Amygdala (tissue), 56 donors: Measurements from ENCODE around the gene TXNL4A.
"Not testable (repeated sequence)": the region's sequence is repeated elsewhere in the genome, so short reads cannot be mapped to it uniquely, and the experiment has no call there.

Experiments used
- DNase-seq, 56 donors: peaks; one replicate each; lab custom pipeline; 2025; lab: John Stamatoyannopoulos, UW

TXNL4A gene

GRCh38 chr18:80000877-80001276, 12.5 kb upstream of the TXNL4A start:
- no peak for DNase-seq

GRCh38 chr18:79999701-80000100, 11.3 kb upstream of the TXNL4A start:
- not testable (repeated sequence) for DNase-seq

- no peak for DNase-seq
Measured at GRCh38 chr18:79991494-79991893, 3.1 kb upstream of the TXNL4A start.

GRCh38 chr18:79989195-79989497, 783 bp upstream of the TXNL4A start:
- peak in 1 of 56 donors; percentile 32 for DNase-seq

GRCh38 chr18:79988071-79988450, 302 bp downstream of the TXNL4A start:
- DNase-seq, result peak in 22 of 56 donors; percentile 46 to 84 (median 70)

DNA sequence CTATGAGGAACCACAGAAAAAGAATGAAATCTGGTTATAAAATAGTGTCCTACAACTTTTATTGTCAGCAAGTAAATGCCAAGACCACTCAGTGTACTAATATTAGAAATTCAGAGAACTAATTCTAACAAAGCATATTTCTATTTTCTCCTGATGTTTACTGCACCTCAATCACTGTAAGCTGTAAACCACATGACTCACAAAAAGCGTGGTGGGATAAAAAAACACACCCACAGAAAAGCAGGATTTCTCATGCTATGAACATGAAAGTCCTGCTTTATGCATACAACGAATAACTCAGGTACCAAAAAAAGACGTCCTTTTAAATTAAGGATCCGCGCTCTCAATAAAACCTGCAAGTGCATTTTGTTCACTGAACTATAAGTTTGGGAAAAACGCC, 797 bp downstream of the TXNL4A start:
- no peak for DNase-seq

- DNase-seq, result no peak
Measured at GRCh38 chr18:79986726-79987125, 1.6 kb downstream of the TXNL4A start.

GRCh38 chr18:79985172-79985571, 3.2 kb downstream of the TXNL4A start:
- no peak for DNase-seq

GRCh38 chr18:79983793-79984192, 4.6 kb downstream of the TXNL4A start:
- no peak for DNase-seq

GRCh38 chr18:79983253-79983652, 5.1 kb downstream of the TXNL4A start:
- no peak for DNase-seq

GRCh38 chr18:79982736-79983135, 5.6 kb downstream of the TXNL4A start:
- DNase-seq, result peak in 22 of 56 donors; percentile 21 to 72 (median 38)

- no peak for DNase-seq
Measured at GRCh38 chr18:79980585-79980984, 7.8 kb downstream of the TXNL4A start.

DNA sequence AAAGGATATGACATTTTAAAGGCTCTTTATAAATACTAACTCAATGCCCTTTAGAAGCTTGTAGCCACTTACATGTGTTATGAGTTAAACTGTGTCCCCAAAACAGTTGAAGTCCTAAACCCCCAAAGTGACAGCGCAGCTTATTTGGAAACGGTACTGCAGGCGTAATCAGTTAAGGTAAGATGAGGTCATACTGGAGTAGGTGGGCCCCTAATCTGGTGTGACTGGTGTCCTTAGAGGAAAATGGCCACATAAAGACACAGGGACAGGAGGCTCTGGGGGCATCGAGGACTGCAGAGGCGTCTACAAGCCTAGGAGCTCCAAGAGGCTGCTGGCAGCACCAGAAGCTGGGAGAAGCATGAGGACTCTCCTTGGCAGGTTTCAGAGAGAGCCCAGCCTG, 8.5 kb downstream of the TXNL4A start:
- DNase-seq, result no peak

- DNase-seq, result no peak
Measured at GRCh38 chr18:79975985-79976680, 12.2 kb downstream of the TXNL4A start.

DNA sequence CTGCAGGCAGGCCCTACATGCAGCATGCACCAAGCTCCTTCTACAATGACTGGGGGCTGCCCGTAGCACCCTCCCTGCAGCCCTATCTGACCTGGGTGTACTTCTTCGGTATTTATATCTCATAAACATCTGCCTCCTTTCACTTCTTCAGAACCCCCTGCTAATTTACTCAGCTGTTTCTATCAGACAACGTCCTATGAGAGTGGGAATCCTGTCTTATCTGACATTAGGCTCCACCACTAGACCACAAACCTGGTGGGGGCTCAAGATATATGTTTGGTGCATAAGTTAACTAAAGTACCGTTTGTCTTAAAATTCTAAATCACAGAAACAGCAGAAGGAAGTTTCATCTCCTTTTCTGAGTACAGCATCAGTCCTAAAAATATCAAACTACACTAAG, 13.3 kb downstream of the TXNL4A start:
- DNase-seq, result no peak

GRCh38 chr18:79974025-79974654, 14.2 kb downstream of the TXNL4A start:
- DNase-seq, result no peak

GRCh38 chr18:79973517-79973916, 14.8 kb downstream of the TXNL4A start:
- DNase-seq, result no peak

GRCh38 chr18:79972720-79973119, 15.6 kb downstream of the TXNL4A start:
- DNase-seq, result no peak

GRCh38 chr18:79971986-79972385, 16.4 kb downstream of the TXNL4A start:
- DNase-seq, result no peak

GRCh38 chr18:79971211-79971952, 17.0 kb downstream of the TXNL4A start:
- DNase-seq, result no peak

GRCh38 chr18:79970419-79971133, 17.8 kb downstream of the TXNL4A start:
- no peak for DNase-seq
